HG03159 (cell line): ENCODE measurements around the gene PAX7.

Source experiments
- ATAC-seq: cut with Tn5 transposase; IDR thresholded peaks from one replicate; pipeline ENCODE4 v1.9.1; 2021; ENCODE audit warnings: mild to moderate bottlenecking, moderate library complexity; ENCODE audit not compliant: unreplicated experiment

Gene PAX7

GRCh38 chr1:18618546-18619466, 11.8 kb upstream of the PAX7 start:
- no peak for ATAC-seq

- ATAC-seq: no peak
Measured at GRCh38 chr1:18619467-18619835, 11.2 kb upstream of the PAX7 start.

GRCh38 chr1:18628511-18628910, 2.1 kb upstream of the PAX7 start:
- ATAC-seq: no peak

GRCh38 chr1:18629659-18630510, 761 bp upstream of the PAX7 start:
- no peak for ATAC-seq

GRCh38 chr1:18631496-18632217, 1.0 kb downstream of the PAX7 start:
- no peak for ATAC-seq

- ATAC-seq: no peak
Measured at GRCh38 chr1:18632218-18632588, 1.6 kb downstream of the PAX7 start.

- no peak for ATAC-seq
Measured at GRCh38 chr1:18632783-18633421, 2.3 kb downstream of the PAX7 start.

GRCh38 chr1:18633422-18634155, 2.9 kb downstream of the PAX7 start:
- no peak for ATAC-seq

GRCh38 chr1:18634276-18634675, 3.6 kb downstream of the PAX7 start:
- no peak for ATAC-seq

GRCh38 chr1:18635070-18635577, 4.5 kb downstream of the PAX7 start:
- ATAC-seq: no peak

- no peak for ATAC-seq
Measured at GRCh38 chr1:18635891-18636595, 5.4 kb downstream of the PAX7 start.

- no peak for ATAC-seq
Measured at GRCh38 chr1:18636596-18637508, 6.2 kb downstream of the PAX7 start.

- no peak for ATAC-seq
Measured at GRCh38 chr1:18637511-18637960, 6.9 kb downstream of the PAX7 start.

- ATAC-seq: no peak
Measured at GRCh38 chr1:18637962-18638834, 7.6 kb downstream of the PAX7 start.

GRCh38 chr1:18638835-18639364, 8.3 kb downstream of the PAX7 start:
- ATAC-seq: no peak

- no peak for ATAC-seq
Measured at GRCh38 chr1:18639368-18640055, 8.9 kb downstream of the PAX7 start.
